Erythroblast (primary cell): ENCODE measurements around the gene SLC35F3.

Experiments
- GATA1 ChIP-seq: IDR thresholded peaks from 2 replicates; pipeline ENCODE4 v1.6.1; 2011; ENCODE audit warnings: low read depth, mild to moderate bottlenecking, control low read depth, low read length, moderate library complexity
- POLR2A ChIP-seq: IDR thresholded peaks from 2 replicates; pipeline ENCODE4 v1.6.1; 2011; ENCODE audit warnings: mild to moderate bottlenecking, low read length

DNA sequence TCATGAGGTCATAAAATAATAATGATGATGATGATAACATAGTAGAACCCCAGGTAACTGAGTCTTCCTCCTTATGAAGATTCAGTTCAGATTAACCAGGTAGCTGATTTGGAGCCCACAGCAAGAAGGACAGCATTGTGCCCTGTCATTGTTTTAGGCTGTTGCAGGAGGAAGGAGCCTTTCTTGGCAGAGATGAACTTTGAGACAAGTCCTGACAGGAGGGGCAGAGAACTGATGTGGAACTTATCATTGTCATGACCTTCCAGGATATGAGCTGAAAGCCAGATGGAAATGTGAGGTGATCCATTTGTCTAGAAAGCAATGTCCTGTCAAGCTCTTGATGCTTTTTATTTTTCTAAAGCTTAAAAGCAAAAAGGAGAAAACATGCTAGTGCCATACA lies 336.2 kb downstream of the SLC35F3 start:
- TF ChIP-seq POLR2A (no peak), GATA1 (no peak)
